Activated naive CD4-positive, alpha-beta T cell treated with anti-CD3 and anti-CD28 coated beads, Interleukin-2, amount 50 U/mL, for 16 hours (primary cell): ENCODE data around the gene ZNF568.

Experiments used
- DNase-seq: peaks from one replicate; pipeline ENCODE4 v3.0.0-alpha.2; 2020

Gene ZNF568

DNA sequence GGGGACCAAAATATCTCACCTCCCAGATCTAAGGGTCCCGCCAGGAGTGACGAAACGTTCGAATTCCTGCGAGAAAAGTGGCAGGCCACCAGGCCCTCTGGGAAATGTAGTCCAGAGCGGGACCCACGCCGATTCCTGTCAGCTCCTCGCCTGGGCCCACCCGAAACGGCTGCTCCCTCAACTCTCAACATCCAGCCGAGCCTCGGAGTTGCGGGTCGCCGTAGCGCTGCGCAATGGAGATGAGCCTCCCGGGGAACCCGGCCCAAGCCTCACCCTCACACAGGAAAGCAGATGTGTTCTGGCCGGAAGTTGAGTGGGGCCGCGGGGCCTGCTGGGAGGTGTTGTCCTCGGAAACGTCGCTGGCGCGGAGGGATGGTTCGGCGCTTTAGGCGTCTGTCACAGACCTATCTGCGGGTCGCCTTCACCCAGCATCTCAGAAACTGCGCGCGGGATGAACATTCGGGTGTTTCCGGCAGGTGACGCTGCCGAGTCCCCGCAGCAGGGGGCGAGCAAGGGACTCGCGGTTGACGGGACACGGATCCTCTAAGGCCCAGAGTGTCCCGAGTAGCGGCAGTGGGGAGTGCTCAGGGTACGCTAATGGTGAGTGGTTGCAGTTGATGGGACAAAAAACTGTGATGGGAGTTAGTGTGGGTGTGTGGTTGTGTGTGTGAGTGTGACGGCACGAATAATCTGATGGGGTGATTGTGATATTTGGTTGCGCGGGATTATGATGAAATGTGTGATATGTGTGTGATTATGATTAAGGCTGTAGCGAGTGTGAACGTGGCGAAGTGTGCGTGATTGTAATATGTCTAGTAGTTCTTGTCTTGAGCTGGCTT lies at the start of gene ZNF568, which contains the start of gene ZNF829:
TSS of gene ZNF568 (plus strand) at position 341 of the 839 bp plus-strand sequence. CDS start 6,439 bp downstream, outside the sequence.
TSS of gene ZNF829 (minus strand) at position 300 of the 839 bp plus-strand sequence. CDS start 1,124 bp downstream, outside the sequence.
- peak; percentile 94 for DNase-seq

DNA sequence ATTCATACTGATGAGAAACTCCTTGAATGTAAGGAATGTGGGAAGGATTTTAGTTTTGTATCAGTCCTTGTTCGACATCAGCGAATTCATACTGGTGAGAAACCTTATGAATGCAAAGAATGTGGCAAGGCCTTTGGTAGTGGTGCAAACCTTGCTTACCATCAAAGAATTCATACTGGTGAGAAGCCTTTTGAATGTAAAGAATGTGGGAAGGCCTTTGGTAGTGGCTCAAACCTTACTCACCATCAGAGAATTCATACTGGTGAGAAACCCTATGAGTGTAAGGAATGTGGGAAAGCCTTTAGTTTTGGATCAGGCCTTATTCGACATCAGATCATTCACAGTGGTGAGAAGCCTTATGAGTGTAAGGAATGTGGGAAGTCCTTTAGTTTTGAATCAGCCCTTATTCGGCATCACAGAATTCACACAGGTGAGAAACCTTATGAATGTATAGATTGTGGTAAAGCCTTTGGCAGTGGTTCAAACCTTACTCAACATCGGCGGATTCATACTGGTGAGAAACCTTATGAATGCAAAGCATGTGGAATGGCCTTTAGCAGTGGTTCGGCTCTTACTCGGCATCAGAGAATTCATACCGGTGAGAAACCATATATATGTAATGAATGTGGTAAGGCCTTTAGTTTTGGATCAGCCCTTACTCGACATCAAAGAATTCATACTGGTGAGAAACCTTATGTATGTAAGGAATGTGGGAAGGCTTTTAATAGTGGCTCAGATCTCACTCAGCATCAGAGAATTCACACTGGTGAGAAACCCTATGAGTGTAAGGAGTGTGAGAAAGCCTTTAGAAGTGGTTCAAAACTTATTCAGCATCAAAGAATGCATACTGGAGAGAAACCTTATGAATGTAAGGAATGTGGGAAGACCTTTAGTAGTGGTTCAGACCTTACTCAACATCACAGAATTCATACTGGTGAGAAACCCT lies 38.9 kb upstream of the ZNF568 start:
- no peak for DNase-seq

DNA sequence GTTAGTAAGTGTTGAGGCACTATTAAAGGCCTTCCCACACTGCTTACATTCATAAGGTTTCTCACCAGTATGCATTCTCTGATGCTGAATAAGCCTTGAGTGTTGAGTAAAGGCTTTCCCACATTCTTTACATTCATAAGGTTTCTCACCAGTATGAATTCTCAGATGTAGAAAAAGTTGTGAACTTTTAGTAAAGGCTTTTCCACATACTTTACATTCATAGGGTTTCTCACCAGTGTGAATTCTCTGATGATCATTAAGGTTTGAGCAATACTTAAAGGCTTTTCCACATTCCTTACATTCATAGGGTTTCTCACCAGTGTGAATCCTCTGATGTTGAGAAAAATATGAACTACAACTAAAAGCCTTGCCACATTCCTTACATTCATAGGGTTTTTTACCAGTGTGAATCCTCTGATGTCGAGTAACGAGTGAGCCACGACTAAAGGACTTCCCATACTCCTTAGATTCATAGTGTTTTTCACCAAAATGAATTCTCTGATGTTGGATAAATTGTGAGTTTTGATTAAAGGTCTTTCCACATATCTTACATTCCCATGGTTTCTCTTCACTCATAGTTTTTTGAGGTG lies 24.3 kb upstream of the ZNF568 start:
- no peak for DNase-seq

DNA sequence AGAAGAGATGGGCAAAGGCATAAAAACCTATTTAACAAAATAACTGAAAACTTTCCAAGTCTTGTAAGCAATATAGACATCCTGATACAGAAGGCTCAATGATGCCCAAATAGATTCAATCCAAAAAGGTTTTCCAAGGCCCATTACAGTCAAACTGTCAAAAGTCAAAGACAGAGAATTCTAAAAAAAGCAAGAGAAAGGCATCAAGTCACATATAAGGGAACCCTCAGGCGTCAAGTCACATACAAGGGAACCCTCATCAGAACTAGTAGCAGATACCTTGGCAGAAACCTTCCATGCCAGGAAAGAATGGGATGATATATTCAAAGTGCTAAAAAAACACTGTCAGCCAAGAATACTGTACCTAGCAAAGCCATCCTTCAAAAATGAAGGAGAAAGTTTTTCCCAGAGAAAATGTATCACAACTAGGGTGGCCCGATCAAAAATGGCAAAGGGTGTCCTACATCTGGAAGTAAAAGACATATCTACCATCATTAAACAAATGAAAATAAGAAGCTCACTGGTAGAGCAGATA lies 21.2 kb upstream of the ZNF568 start:
- no peak for DNase-seq

- DNase-seq = no peak
Observed at GRCh38 chr19:36898422-36898821, 17.7 kb upstream of the ZNF568 start.

DNA sequence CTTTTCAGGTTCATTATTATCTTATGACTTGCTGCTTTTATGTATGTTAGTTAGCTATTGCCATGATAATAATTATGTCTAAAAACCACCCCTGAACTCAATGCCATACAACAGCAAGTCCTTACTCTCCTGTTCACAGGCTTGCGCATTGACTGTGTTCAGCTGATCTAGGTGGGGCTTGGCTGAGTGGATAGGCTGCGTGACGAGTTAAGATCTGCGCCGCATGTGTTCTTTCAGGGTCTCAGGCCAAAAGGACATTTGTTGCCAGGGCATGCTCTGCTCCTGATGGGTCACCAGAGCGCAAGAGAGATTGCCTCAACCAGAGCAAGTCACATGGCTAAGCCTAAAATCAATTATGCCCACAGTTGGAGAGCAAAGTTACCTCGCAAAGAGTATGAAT lies 859 bp downstream of the ZNF568 start:
- no peak for DNase-seq

DNA sequence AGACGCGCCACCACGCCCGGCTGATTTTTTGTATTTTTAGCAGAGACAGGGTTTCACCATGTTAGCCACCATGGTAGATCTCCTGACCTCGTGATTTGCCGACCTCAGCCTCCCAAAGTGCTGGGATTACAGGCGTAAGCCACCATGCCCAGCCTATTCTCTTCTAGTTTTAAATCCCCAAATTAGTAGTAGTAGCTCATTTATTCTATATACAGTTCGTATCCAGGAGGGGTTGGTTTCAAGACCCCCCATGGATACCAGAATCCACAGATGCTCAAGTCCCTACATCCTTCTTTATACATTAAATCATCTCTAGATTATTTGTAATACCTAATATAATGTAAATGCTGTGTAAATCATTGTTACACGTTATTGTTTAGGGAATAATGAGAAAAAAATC lies 2.0 kb downstream of the ZNF568 start:
- DNase-seq = no peak

GRCh38 chr19:36931684-36932083 lies 15.6 kb downstream of the ZNF568 start:
- no peak for DNase-seq

DNA sequence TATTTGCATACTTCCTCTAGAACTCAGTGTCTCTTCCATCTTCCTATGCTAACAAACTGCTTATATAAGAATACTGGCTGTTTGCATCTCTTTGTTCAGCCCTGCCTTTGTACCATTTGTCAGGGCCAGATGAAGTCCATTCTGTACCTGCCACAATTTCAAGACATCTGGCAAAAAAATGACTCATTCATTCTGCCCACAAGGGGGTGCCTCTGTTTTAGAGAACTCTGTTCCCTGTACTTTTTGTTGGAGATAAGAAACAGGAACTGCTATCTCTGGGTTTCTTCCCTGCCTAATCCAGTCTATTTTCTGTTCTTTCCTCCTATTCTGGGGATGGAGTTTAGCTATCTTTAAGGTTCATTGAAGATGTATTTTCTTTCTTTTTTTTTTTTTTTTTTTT lies 23.0 kb downstream of the ZNF568 start:
- no peak for DNase-seq

DNA sequence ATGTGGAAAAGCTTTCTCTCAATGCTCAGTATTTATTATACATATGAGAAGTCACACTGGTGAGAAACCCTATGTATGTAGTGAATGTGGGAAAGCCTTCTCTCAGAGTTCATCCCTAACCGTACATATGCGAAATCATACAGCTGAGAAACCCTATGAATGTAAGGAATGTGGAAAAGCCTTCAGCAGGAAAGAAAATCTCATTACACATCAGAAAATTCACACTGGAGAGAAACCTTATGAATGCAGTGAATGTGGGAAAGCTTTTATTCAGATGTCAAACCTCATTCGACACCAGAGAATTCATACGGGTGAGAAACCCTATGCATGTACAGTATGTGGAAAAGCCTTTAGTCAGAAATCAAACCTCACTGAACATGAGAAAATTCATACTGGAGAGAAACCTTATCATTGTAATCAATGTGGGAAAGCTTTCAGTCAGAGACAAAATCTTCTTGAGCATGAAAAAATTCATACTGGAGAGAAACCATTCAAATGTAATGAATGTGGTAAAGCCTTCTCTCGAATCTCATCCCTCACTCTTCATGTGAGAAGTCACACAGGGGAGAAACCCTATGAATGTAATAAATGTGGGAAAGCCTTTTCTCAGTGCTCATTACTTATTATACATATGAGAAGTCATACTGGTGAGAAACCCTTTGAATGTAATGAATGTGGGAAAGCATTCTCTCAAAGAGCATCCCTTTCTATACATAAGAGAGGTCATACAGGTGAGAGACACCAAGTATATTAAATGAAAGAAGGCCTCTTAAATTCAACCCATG lies 34.4 kb downstream of the ZNF568 start:
- DNase-seq = no peak

DNA sequence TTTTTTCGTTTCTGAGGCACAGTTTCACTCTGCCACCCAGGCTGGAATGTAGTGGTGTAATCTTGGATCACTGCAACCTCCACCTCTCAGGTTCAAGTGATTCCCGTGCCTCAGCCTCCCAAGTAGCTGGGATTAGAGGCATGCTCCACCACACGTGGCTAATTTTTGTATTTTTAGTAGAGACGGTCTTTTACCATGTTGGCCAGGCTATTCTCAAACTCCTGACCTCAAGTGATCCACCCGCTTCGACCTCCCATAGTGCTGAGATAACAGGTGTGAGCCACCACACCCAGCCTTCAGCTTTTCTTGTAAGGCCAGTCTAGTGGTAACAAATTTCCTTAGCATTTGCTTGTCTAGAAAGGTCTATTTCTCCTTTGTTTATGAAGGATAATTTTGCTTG lies 46.2 kb downstream of the ZNF568 start:
- DNase-seq = no peak

- no peak for DNase-seq
Observed at GRCh38 chr19:36963280-36963679, 47.1 kb downstream of the ZNF568 start.

DNA sequence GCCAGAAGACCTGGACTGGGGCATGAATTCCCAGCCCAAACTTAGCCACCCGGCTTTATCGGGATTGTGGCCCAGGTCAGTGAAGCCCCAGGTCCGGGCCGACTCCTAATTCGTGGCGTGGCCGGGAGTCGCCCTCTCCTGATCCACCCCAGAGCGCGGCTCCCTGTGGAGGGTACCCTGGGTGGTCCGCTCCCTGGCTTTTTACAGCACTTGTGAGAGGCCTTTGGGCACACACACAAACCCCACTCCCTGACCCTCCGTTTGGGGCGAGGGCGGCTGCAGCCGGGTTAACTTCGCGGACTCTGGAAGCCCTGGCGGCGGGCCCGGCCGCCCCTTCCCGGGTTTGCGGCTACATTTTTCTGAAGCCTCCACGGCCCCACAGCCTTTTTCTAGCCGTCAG lies 56.4 kb downstream of the ZNF568 start:
- DNase-seq = no peak

DNA sequence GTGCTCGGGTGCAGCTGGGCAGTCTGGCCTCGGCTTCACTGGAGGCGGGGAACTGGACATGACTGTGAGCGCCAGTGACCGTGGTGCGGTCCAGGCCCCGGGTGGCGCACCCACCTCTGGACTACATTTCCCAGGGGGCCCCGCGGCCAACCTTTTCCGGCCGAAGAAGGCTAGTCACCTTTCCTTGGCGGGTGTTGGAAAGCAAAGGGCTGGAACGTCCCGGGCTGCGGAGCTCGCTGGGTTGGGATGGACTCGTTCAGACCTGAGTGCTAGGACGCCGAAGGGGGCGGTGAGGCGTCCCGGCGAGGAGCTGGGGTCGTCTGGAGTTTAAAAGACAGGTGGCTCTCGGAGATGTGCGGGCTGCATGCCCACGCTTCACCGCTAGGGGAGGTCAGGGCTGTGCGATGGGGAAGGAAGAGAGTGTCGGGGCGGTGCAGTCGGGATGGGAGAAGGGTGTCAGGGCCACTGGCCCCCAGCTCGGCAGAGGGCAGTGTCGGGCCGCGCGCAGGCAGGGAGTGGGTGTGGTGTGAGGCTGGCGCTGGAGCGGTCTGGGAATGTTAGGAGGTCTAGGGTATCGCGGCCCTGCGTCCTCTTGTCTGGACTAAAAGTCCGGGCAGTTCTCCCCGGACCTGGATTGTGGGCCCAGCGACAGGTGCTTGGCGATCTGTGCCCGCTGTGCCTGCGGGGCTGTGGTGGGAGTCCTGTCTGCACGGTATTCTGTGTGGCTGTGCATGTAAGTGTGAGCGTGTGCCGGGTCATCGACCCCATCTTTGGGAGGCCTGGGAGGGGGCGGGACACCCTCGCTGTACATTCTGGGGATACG lies 57.1 kb downstream of the ZNF568 start:
- peak; percentile 76 for DNase-seq

DNA sequence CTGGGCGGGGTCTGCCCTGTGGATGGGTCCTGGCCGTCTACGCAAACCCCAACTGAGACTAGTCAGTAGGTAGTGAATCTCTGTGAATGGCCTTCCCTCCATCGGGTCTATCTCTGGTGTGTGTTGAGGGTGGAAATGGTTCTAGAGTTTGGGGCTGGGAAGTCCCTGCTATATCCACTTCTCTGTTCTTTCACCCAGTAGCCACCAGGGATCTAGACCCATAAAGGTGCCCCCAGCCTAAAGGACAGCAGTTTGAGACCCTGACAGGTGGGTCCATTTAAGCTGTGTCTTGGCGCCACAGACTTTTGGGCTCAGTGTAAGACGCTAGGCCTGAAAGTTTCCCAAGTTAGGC lies 57.7 kb downstream of the ZNF568 start:
- no peak for DNase-seq

- DNase-seq = no peak
Observed at GRCh38 chr19:36986131-36986530, 70.0 kb downstream of the ZNF568 start.

- DNase-seq = no peak
Observed at GRCh38 chr19:36986601-36987000, 70.5 kb downstream of the ZNF568 start.

- no peak for DNase-seq
Observed at GRCh38 chr19:36987091-36987490, 71.0 kb downstream of the ZNF568 start.

- DNase-seq = no peak
Observed at GRCh38 chr19:36997152-36997842, 81.2 kb downstream of the ZNF568 start.

DNA sequence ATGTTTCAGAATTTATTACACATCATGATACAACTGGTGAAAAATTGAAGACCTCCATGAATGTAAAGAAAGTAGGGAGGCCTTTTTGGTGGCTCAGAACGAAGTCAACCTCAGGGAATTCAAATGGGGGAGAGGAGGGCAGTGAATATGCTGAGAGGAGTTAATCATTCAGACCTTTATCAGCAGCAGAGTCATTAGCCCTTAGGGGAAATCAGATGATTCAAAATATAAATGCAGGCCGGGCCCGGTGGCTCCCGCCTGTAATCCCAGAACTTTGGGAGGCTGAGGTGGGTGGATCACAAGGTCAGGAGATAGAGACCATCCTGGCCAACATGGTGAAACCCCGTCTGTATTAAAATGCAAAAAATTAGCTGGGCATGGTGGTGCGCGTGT lies 81.7 kb downstream of the ZNF568 start:
- DNase-seq = no peak

- no peak for DNase-seq
Observed at GRCh38 chr19:36999313-36999712, 83.2 kb downstream of the ZNF568 start.
